ENCODE measurements around the gene DOCK1.

- TF ChIP-seq CTCF (IDR thresholded peaks at IDR 0.05; ENCODE audit: low read depth, low read length) (no peak), MAX (IDR thresholded peaks at IDR 0.05; ENCODE audit: low read depth, low read length) (no peak), POLR2A (IDR thresholded peaks at IDR 0.05; ENCODE audit: extremely low read depth, insufficient read length) (no peak), MYC (IDR thresholded peaks at IDR 0.05; ENCODE audit: low read depth, low read length) (no peak)
Observed at GRCh38 chr10:127236266-127236665, 331.0 kb downstream of the DOCK1 start.

Data from NB4 (cell line).